HG03135 (cell line): ENCODE data around the gene SCN9A.
"Not testable (repeated sequence)": the region's sequence is repeated elsewhere in the genome, so short reads cannot be mapped to it uniquely, and the experiment has no call there.

Source experiments
- ATAC-seq: cut with Tn5 transposase; IDR thresholded peaks from one replicate; pipeline ENCODE4 v1.9.1; 2021; ENCODE audit warnings: mild to moderate bottlenecking, moderate library complexity; ENCODE audit not compliant: unreplicated experiment

SCN9A gene

DNA sequence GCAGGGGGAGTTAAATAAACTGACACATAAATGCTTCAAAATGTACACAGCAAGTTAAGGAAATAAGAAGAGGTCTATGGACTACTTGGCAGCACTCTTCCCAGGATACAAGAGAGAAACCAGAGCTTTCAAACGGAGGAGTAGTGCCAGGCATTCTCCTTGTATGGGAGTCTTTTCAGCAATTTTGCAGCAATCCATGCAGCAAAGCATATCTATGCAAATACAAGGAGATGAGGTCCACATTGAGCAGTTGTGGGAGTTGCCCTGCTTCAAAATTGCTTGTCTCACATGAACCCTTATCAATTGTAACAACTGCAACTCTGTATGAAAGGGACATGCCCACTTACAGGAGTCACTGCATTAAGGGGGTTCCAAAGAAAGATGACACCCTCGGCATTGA lies 37.8 kb downstream of the SCN9A start:
- ATAC-seq = no peak

- ATAC-seq = no peak
These were observed 40.5 kb downstream of the SCN9A start for GRCh38 chr2:166335284-166335683.

GRCh38 chr2:166334805-166335204 lies 40.9 kb downstream of the SCN9A start:
- no peak for ATAC-seq

DNA sequence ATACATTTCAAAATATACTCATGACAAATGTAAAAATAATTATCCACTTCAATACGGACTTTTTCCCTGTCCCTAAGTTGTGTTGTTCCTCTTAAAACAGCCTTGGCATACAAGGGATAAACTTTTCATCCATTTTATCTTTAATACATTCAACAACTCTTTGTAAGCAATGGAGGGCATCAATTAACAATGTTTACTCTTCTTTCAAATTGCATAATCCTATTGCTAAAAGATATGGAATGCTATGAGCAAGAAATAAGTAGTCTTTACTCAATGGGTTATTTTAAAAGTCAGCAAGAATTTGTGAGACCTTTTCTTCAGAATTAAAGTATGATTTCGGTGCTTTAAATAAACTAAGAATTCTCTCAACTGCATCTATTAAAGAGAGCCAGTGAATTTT lies 41.9 kb downstream of the SCN9A start:
- ATAC-seq = no peak

DNA sequence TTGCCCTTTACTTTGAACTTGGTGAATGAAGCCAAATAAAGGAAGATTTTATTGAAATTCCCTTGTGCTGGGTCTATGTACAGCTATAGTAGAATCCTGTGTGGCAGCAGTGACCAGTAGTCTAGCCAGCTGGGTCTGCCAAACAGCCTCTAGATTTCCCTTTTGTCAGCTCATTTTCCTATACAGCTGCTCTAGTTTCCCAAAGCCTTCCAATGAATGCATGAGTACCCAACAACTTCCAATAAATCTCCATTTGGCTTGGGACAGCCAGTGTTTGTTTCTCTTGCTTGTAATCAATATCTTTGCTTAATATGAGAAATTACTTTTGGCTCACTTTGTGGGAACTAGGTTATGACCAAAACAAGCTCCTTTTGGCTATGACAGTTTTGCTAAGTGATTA lies 43.6 kb downstream of the SCN9A start:
- no peak for ATAC-seq

DNA sequence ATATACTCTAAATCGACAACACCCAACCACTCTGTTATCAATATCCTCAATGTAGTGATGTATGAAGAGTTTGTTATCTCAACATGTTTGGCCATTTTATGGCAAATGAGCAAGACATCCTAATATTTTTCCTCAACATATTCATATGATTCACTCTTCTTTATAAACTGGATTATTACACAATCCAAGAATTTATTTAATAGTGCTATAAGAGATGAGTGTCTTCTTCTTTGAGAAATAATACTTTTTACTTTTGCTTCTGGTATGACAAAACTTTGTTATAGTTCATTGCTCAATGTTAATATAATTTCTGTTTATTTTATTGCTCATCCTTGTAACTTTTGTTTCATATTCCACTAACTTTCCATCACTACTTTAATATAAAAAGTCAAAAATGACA lies 44.3 kb downstream of the SCN9A start:
- ATAC-seq = no peak

DNA sequence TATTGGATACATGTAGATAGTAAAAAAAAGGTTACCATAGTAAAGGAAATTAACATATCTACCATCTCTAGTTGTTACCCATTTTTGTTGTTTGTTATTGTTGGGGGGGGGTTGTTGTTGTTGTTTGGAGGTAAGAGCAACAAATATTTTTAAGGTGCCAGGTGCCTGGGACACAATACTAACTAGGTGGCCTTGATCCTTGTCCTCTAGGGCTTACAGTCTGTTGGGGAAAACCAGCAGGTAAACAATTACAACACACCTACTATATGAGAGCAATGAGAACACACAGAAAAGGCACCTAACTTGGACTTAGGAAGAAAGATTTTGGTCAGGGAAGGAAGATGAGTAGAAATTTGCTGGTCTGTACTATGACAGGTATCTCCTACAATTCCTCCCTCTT lies 46.3 kb downstream of the SCN9A start:
- no peak for ATAC-seq

DNA sequence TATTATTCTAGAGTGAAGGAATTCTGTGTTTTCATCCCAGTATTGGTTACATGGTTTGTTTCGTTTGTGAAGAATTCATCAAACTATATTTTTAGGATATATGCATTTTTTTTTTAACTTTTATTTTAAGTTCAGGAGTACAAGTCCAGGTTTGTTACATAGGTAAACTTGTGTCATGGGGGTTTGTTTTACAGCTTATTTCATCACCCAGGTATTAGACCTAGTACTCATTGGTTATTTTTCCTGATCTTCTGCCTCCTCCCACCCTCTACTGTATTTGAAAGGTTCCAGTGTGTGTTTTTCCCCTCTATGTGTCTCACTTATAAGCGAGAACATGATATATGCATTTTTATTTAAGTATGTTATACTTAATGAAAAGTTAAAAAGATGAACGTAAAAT lies 47.6 kb downstream of the SCN9A start:
- no peak for ATAC-seq

DNA sequence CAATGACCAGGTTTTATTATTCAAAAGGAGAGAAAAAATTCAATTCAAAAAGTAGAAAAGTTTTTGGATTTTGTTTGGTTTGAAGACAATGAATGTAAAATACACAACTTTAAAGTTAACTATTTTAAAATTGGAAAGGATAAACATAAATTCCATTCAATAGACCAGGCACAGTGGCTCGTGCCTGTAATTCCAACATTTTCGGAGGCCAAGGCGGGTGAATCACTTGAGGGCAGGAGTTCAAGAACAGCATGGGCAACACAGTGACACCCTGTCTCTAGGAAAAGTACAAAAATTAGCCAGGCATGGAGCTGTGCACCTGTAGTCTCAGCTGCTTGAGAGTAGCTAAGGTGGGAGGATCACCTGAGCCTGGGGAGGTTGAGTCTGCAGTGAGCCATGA lies 54.7 kb downstream of the SCN9A start:
- no peak for ATAC-seq

GRCh38 chr2:166314022-166314759 lies 61.6 kb downstream of the SCN9A start:
- ATAC-seq = no peak

- ATAC-seq = not testable (repeated sequence)
These were observed 62.9 kb downstream of the SCN9A start for GRCh38 chr2:166312863-166313262.

- no peak for ATAC-seq
These were observed 68.4 kb downstream of the SCN9A start for GRCh38 chr2:166307326-166307725.

DNA sequence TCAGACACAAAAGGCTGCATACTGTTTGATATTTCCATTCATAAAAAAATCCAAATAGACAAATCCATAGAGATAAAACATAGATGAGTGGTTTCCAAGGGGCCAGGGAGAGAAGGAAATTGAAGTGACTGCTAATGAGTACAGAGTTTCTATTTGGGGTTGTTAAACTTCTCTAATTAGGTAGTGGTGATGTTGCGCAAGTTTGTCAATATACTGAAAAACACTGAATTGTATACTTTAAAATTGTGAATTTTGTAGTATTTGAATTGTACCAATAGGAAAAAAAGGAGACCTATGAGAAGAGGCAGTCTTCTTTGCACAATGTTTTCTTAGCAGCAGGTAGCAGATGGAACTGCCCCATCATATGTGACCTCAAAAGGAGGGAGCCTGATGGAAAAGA lies 71.1 kb downstream of the SCN9A start:
- no peak for ATAC-seq

DNA sequence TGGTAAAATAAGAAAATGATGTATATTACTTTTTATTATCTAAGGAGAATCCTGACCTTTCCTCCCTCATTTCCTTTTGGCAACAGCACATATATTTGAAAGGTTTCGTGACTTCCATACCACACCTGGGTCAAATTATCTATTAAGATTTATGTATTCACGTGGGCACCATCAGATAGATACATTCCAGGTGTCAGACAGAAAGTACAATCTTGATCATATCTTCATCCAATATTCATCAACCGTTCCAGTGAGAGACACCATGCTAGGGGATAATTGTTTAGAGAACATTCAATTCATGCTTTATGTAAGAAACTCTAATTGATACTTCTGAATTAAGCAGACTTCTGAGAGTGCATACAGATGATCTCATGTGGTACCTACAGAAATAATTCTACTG lies 73.7 kb downstream of the SCN9A start:
- no peak for ATAC-seq

DNA sequence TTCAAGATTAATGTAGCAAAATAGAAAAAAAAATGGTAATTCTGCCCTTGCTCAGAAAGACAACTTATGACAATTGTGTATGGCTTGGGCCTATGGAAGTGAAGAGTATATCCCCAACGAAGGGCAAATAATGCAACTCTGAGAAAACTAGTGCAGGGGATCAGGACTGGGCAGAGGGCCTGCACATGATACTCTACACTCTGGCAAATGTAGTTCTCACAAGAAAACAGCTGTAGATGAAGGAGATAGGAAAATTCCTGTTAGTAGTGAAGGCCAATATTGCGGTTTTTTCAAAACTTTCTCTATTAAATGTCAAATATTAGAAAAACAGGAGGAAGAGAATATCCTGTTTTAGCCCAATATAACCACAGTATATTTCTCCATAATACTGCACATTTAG lies 77.8 kb downstream of the SCN9A start:
- no peak for ATAC-seq

DNA sequence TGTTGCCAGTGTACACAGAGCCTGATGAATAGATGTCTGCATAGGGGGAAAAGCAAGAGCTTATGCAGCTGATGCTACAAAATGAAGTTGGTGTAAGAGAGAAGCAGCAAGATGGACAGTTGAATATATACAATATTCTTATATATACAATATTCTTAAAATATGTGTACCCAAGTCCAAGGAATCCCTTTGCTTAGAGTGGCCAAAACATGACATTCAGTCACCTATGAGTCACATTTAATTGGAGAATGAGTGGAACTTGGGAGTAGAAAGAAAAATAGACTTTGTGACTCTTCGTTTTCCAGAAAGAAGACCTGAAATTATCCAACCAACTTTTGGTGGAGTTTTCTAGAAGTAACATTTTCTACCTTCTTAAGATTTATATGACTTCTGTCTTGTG lies 81.8 kb downstream of the SCN9A start:
- no peak for ATAC-seq

DNA sequence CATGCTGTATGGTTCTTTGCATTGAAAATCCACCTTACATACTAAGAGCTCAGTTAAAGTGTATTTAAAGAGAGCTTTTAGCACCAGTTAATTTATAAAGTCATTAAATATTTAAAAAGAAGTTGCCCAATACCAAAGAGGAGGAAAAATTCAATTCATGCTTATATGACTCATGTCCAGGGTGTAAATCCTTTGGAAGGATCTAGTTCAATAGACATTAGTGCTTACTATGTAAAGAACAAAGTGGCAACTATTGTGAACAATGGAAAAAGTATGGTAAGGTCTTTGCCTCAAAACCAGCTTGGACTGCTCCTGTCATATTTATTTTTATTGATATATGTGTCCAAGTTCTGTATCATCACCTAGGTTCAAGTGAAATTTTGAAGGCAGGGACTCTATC lies 90.5 kb downstream of the SCN9A start:
- no peak for ATAC-seq

- ATAC-seq = no peak
These were observed 91.4 kb downstream of the SCN9A start for GRCh38 chr2:166284359-166284758.

- ATAC-seq = no peak
These were observed 93.6 kb downstream of the SCN9A start for GRCh38 chr2:166282154-166282553.

DNA sequence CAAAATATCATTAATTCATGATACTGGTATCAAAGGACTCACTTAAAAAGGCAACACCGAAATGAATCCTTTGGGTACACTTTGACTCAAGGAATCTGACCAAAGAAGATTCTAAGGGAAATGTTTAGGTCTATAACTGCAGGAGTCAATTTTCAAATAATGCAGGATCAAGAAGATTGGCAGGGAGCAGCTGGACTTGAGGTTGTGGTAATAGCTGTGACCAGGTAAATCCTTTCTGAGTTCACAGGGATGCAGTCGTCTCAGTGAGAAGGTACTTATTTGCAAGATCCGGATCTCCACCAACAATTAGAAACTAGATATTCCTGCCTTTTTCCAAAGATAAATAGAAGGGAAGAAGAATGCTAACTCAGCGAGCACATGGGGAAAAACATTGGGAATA lies 96.9 kb downstream of the SCN9A start:
- no peak for ATAC-seq

DNA sequence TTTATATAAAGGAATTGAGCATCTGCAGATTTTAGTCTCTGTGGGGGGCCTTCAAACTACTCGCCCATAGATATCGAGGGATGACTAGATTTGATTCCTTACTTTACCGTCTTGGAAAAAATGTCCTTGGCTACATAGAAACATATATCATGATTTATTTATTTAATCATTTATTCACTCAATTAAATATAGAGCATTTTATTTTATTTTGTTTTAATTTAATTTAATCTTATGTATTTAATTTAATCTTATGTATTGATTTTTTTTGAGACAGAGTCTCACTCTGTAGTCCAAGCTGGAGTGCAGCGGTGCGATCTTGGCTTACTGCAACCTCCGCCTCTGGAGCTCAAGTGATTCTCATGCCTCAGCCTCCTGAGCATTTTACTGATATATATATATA lies 105.4 kb downstream of the SCN9A start:
- ATAC-seq = no peak

- ATAC-seq = no peak
These were observed 106.4 kb downstream of the SCN9A start for GRCh38 chr2:166269322-166269721.

DNA sequence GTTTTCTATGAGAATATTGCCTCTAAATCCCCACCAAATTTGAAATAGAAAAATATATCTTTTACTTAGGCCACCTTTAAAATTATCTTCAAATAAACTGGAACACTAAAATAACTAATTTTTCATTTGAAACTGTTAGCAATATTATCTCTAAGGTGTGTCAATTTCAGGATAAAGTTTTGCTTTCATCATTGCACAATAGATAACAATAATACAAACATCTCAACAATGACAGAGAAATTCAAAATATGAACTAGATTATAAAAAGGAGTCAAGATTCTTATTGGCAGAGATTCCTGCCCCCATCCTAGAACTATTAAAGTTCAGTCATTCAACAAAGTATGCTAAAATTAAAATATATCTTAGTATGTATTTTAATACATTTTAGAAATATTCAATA lies 117.9 kb downstream of the SCN9A start:
- ATAC-seq = no peak
